Right lobe of liver (tissue), 6 donors: ENCODE measurements around the gene GXYLT2. TPM values are rescaled to one million over a fixed set of nuclear protein-coding genes. Genes with fewer than 3 reads are reported as not detected.

Experiments used
- ATAC-seq, 4 donors: fragments of 200-7000 bp; cut with Tn5 transposase; one replicate each; pipeline ENCODE4 v1.9.1; 2020; ENCODE audit warnings: mild to moderate bottlenecking in 4 of 4, moderate library complexity in 4 of 4
- DNase-seq, 3 donors: peaks; one replicate each; pipeline ENCODE4 v3.0.0-alpha.2; 2020
- H3K27ac ChIP-seq, 3 donors: fragments of 200-600 bp; one replicate each; pipeline ENCODE4 v1.8.0; 2022
- H3K27me3 ChIP-seq, 2 donors: fragments of 200-600 bp; one replicate each; pipeline ENCODE4 v1.8.0; 2022
- H3K36me3 ChIP-seq, 4 donors: fragments of 200-600 bp; sonication (generic) in 1 of 4; one replicate each; pipeline versions ENCODE4 v1.5.1 to v1.8.0; 2017 to 2022; ENCODE audit warnings: control low read depth in 1 of 4
- H3K4me1 ChIP-seq, 4 donors: fragments of 200-600 bp; sonication (generic) in 1 of 4; one replicate each; pipeline versions ENCODE4 v1.5.1 to v1.8.0; 2017 to 2022; ENCODE audit warnings: control low read depth in 1 of 4
- H3K4me3 ChIP-seq, 3 donors: fragments of 200-600 bp; one replicate each; pipeline ENCODE4 v1.8.0; 2022
- H3K9me3 ChIP-seq, 4 donors: fragments of 200-600 bp; sonication (generic) in 1 of 4; one replicate each; pipeline versions ENCODE4 v1.5.1 to v1.8.0; 2017 to 2022; ENCODE audit warnings: control low read depth in 1 of 4
- POLR2A ChIP-seq: fragments of 450-650 bp; IDR thresholded peaks from one replicate; pipeline ENCODE4 v1.6.1; 2017; ENCODE audit warnings: antibody characterized with exemption, mild to moderate bottlenecking
- WGBS: methylation state at CpG from one replicate; pipeline ENCODE4 v1.1.6; 2018; ENCODE audit warnings: low coverage, low lambda C conversion rate; ENCODE audit not compliant: insufficient coverage; ENCODE audit errors: missing lambda C conversion rate; 5-methylcytosine and 5-hydroxymethylcytosine counted together
- intact Hi-C, 2 donors: fragments of 100-400 bp; cut with DNase I; formaldehyde crosslinking; loops; one replicate each; pipeline versions ENCODE4 v1.11.2 to v1.14.1; 2022
- total RNA-seq, 6 experiments: library from RNA; depleted of rRNA in 2 of 6; stranded (reverse); fragments of >200 nt in 2 of 6; fragmentation: NEBNext Ultra II Directional in 3 of 6; extraction: Animal tissue kit (Norgen Biotek cat#: 25700) in 3 of 6; gene quantifications; one replicate each; pipeline versions ENCODE4 v1.1.0 to v1.2.4, GENCODE V29; 2016 to 2023
- TF ChIP-seq, protein P1 (sequence below), 4 donors: fragments of 200-600 bp in 3 of 4; fragments of 450-650 bp in 1 of 4; IDR thresholded peaks; one replicate each; pipeline versions ENCODE4 v1.5.1 to v1.8.0; 2016 to 2022; ENCODE audit warnings: antibody characterized with exemption in 4 of 4, mild to moderate bottlenecking in 2 of 4
- donor health status: DM: no; HTN: yes; CAD: no.
- donor health status: DM: no; HTN: no; CAD: no.
- donor health status: DM: no; HTN: no; CAD: no.
- donor health status: DM: no; HTN: yes; CAD: no.
- donor health status: DM: no; HTN: yes; CAD: no.

Gene GXYLT2
- total RNA-seq, 6 experiments from 2014 or later: 0.06 to 0.69 (median 0.12) TPM; not detected in 1

DNA sequence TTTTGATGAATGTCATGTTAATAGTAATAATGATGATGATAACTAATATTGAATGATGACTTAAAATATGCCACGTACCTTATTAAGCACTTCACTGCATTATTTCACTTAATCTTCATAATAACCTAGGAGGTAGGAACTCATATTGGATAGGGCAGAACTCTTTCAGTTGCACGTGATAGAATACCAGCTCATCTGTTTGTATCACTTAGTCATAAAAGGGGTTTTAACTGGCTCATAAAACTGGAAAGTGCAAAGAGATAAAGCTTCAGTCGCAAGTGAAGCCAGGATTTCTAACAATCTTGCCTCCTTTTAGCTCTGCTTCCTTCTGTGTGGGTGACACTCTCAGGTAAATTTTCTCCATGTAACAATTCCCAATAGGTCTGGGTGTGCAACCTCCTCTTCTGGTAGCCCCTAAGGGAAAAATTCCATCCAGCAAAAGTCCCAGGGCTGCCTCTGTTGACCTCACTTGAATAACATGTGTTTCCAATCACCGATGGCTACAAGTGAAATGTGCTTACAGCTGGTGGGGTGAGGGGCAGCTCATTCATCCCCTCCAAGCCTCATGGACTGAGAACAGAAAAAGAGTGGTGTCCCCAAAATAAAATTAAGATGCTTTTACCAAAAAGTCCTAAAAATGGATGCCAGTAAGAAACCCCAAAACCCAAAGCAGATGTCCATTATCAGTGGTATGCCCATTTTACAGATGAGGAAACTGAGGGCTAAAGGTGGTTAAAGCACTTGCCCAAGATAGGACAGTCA is 9.3 kb downstream of the GXYLT2 start:
- DNase-seq (no peak), ATAC-seq (no peak)
- WGBS: 72% methylated on average over 4 of the region's 4 CpGs

DNA sequence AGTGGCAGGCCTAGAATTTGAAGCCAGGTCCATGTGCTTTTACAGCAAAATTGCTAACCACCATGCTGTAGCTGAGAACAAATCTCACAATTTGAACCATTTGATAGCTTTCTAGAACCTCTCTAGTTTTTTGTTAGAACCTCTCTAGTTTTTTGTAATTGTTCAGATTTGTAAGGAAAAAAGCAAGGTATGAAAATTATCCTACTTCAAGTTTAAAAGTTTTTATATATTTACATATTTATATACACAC is 9.8 kb downstream of the GXYLT2 start:
- TF ChIP-seq, protein P1, sequence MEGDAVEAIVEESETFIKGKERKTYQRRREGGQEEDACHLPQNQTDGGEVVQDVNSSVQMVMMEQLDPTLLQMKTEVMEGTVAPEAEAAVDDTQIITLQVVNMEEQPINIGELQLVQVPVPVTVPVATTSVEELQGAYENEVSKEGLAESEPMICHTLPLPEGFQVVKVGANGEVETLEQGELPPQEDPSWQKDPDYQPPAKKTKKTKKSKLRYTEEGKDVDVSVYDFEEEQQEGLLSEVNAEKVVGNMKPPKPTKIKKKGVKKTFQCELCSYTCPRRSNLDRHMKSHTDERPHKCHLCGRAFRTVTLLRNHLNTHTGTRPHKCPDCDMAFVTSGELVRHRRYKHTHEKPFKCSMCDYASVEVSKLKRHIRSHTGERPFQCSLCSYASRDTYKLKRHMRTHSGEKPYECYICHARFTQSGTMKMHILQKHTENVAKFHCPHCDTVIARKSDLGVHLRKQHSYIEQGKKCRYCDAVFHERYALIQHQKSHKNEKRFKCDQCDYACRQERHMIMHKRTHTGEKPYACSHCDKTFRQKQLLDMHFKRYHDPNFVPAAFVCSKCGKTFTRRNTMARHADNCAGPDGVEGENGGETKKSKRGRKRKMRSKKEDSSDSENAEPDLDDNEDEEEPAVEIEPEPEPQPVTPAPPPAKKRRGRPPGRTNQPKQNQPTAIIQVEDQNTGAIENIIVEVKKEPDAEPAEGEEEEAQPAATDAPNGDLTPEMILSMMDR (IDR thresholded peaks at IDR 0.05): no peak
- TF ChIP-seq POLR2A: no peak
- no peaks in the 10 kb centered on the region for H3K9me3 ChIP-seq
- H3K36me3 ChIP-seq: no peaks in the 10 kb centered on the region
- H3K4me3 ChIP-seq: no peak overlapping the region
- H3K4me1 ChIP-seq: no peaks in the 10 kb centered on the region
- DNase-seq (no peak), ATAC-seq (no peak)
- H3K27ac ChIP-seq: no peak overlapping the region
- intact Hi-C loops: no loop called here
- no peaks in the 10 kb centered on the region for H3K27me3 ChIP-seq

More for the DNA sequence above, 9.3 kb downstream of the GXYLT2 start:
- TF ChIP-seq, protein P1 (IDR thresholded peaks at IDR 0.05): no peak
- no peak for TF ChIP-seq POLR2A
- no peaks in the 10 kb centered on the region for H3K36me3 ChIP-seq
- no peak overlapping the region for H3K27ac ChIP-seq
- no peak overlapping the region for H3K4me3 ChIP-seq
- no peaks in the 10 kb centered on the region for H3K4me1 ChIP-seq
- intact Hi-C loops: no loop called here
- H3K9me3 ChIP-seq: no peaks in the 10 kb centered on the region
- H3K27me3 ChIP-seq: no peaks in the 10 kb centered on the region

DNA sequence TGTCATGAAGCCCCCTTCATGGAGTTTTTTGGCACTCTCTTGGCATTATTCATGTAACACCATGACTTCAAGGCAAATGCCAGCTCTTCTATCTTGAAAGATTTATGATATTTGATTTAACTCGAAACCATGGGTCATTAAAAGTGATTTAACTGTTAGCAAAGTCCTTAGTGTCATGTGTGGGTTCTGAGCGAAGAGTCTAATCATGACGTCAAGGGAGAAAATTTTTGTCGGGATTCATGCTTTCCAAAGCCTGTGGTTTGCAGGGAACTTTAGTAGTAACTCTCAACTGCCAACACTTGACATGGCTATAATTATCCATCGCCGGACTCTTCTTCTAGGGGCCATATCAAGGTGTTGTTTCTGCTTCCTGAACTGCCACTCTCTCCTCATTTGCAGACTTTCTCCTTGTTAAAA is 11.5 kb downstream of the GXYLT2 start:
- no peaks in the 10 kb centered on the region for H3K27me3 ChIP-seq
- no peak overlapping the region for H3K4me3 ChIP-seq
- H3K27ac ChIP-seq: no peak overlapping the region
- intact Hi-C loops: no loop called here
- H3K4me1 ChIP-seq: no peaks in the 10 kb centered on the region
- ATAC-seq (no peak), DNase-seq (no peak)
- 73% methylated on average over 6 of the region's 6 CpGs for WGBS
- no peaks in the 10 kb centered on the region for H3K36me3 ChIP-seq
- TF ChIP-seq, protein P1 (IDR thresholded peaks at IDR 0.05): no peak
- H3K9me3 ChIP-seq: no peaks in the 10 kb centered on the region

DNA sequence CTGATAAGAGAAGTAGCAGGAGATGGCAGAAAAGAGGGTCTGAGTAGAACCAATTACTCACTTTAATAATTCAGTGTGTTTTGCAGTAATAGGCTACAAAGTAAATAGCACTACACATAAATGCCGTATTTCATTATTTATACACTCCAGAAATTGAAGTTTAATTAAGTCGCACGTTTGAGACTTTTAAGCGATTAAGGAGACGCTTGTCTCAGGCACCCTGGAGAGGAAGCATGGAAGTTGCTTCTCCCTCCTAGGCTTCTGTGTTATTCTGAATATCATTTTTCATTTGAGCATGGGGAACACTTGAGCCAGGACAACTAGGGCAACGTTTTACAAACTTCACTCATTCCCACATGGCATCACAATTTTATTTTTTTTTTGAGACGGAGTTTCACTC is 12.2 kb downstream of the GXYLT2 start:
- DNase-seq (no peak), ATAC-seq (no peak)
- Histone ChIP-seq H3K27ac (no peak overlapping the region), H3K36me3 (no peaks in the 10 kb centered on the region), H3K9me3 (no peaks in the 10 kb centered on the region), H3K4me3 (no peak overlapping the region), H3K27me3 (no peaks in the 10 kb centered on the region), H3K4me1 (no peaks in the 10 kb centered on the region)
- TF ChIP-seq, protein P1 (IDR thresholded peaks at IDR 0.05): no peak
- TF ChIP-seq POLR2A: no peak
- intact Hi-C loops: no loop called here
- WGBS: 70% methylated on average over 6 of the region's 7 CpGs

DNA sequence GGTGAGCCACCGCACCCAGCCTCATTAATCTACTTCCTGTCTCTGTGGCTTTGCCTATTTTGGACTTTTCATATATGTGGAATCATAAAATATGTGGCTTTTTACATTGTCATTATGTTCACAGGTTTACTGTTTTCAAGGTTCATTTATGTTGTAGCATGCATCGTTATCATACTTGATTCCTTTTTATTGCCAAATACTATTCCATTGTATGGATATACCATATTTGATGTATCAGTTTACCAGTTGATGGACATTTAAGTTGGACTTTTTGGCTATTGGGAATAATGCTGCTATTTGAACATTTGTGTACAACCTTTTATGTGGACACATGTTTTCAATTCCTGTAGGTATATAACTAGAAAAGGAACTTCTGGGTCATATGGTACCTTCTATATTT is 14.0 kb downstream of the GXYLT2 start:
- intact Hi-C loops: no loop called here
- TF ChIP-seq, protein P1 (IDR thresholded peaks at IDR 0.05): no peak
- no peak for TF ChIP-seq POLR2A
- Histone ChIP-seq H3K27me3 (no peaks in the 10 kb centered on the region), H3K36me3 (no peaks in the 10 kb centered on the region), H3K9me3 (no peaks in the 10 kb centered on the region), H3K4me3 (no peak overlapping the region), H3K4me1 (no peaks in the 10 kb centered on the region), H3K27ac (no peak overlapping the region)
- DNase-seq (no peak), ATAC-seq (no peak)
- 83% methylated on average over 1 of the region's 2 CpGs for WGBS
